ENCODE measurements around the gene CDC42SE1.

Gene CDC42SE1

DNA sequence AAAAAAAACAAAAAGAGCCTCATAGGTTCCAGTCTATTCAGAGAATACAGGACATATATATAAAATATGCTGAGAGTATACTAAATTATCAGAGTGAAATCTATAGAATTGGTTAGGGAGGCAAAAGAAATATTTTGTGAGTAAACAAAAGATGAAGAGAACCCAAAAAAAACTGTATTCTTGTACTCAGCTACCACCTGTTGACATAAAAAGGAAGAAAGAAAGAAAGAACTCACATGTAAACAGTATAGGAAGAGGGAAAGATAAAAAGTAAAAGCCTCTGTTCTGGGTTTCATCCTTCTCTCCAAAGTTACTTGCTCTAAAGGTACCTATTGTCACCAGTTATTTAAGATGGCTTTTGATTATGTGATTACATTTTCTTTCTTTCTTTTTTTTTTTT is 33.0 kb downstream of the CDC42SE1 start:
- H3K27ac ChIP-seq (ENCODE audit: low read length), result no peak overlapping the region

DNA sequence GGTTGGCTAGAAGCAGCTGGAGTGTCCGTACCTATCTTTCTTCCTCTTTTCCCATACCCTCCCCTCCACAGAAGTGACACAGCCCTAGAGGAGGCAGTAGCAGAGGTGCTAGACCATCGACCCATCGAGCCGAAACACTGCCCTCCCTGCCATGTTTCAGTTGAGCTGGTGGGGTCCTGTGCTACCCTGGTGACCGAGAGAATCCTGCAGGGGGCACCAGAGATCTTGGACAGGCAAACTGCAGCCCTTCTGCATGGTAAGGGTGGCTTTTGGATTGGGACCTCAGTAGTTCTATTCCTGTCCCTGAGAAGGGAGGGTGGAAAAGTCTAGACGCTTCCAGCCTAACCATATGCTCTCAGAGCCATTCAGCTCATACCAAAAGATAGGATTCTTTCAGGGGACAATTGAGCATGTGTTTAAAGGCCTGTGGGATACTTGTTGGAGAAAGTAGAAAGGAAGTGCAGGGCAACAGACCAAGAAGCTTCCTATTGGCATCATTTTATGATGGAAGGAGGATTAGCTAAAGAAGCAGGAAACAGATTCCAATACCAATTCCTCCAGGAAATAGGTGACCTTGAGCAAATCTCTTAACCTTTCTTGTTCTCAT is 34.8 kb downstream of the CDC42SE1 start:
- Histone ChIP-seq H3K9ac (ENCODE audit: low read depth, low read length) (no peak overlapping the region), H3K4me1 (ENCODE audit: insufficient read depth, low read length) (no peaks in the 10 kb centered on the region), H3K36me3 (ENCODE audit: insufficient read depth, low read depth, low read length) (peaks cover 38% of the 10 kb centered on the region), H3K27ac (ENCODE audit: low read length) (no peak overlapping the region), H3K4me3 (ENCODE audit: low read length) (no peak overlapping the region), H3K9me3 (ENCODE audit: insufficient read depth, low read depth, low read length) (no peaks in the 10 kb centered on the region), H3K27me3 (ENCODE audit: insufficient read depth, low read length) (no peaks in the 10 kb centered on the region)

More for the DNA sequence above, 33.0 kb downstream of the CDC42SE1 start:
- no peaks in the 10 kb centered on the region for H3K9me3 ChIP-seq (ENCODE audit: insufficient read depth, low read depth, low read length)
- H3K9ac ChIP-seq (ENCODE audit: low read depth, low read length), result no peak overlapping the region
- no peak overlapping the region for H3K4me3 ChIP-seq (ENCODE audit: low read length)
- H3K36me3 ChIP-seq (ENCODE audit: insufficient read depth, low read depth, low read length), result peaks cover 45% of the 10 kb centered on the region
- no peaks in the 10 kb centered on the region for H3K4me1 ChIP-seq (ENCODE audit: insufficient read depth, low read length)
- H3K27me3 ChIP-seq (ENCODE audit: insufficient read depth, low read length), result no peaks in the 10 kb centered on the region

DNA sequence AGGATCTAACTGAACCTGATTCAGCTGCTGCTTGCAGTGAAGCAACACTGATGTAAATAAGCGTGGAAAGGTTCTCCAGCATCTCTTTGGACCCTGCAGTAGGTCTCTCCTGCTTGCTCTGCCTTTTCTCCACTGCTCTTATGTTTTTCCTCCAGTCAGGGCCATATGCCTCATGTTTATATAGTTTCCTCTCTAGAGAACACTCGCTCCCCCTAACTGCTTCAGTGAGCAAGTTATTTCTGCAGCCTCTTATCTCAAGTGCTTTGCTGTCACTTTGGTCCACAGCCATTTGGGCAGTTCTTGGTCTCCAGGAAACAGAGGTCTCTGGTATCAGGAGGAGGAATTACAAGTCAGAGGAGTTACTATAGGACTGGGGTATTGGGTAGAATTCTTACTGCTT is 45.9 kb downstream of the CDC42SE1 start:
- H3K27ac ChIP-seq (ENCODE audit: low read length), result no peak overlapping the region
- H3K36me3 ChIP-seq (ENCODE audit: insufficient read depth, low read depth, low read length), result peaks cover 13% of the 10 kb centered on the region
- no peak overlapping the region for H3K4me3 ChIP-seq (ENCODE audit: low read length)
- peaks cover 5% of the 10 kb centered on the region; the same call in 1 of the 2 replicates for H3K4me1 ChIP-seq (ENCODE audit: insufficient read depth, low read length)
- H3K9ac ChIP-seq (ENCODE audit: low read depth, low read length), result no peak overlapping the region
- no peaks in the 10 kb centered on the region for H3K9me3 ChIP-seq (ENCODE audit: insufficient read depth, low read depth, low read length)
- no peaks in the 10 kb centered on the region for H3K27me3 ChIP-seq (ENCODE audit: insufficient read depth, low read length)

DNA sequence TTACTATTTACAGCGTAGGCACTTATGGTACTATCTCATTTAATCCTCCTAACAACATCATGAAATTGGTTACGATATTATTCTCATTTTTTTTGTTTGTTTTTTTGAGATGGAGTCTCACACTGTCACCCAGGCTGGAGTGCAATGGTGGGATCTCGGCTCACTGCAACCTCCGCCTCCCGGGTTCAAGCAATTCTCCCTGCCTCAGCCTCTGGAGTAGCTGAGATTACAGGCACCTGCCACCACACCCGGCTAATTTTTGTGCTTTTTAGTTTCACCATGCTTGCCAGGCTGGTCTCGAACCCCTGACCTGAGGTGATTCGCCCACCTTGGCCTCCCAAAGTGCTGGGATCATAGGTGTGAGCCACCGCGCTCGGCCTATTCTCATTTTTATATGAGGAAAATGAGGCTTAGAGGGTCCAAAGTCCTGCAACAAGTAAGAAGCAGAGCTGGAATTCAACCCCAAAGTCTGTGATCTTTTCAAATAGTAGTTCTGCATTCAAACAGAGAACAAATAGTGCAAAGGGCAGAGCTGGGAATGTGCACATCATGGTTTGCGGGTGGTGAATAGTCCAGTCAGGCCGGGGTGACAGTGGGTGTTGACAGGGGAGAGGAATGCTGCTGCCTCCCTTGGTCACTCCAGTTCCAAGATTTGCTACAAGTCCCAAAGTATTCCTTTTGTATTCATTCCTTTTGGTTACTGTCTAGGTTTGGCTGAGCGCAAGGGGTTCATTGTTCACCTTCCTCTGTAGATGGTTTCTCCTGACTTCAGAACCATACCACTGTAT is 46.5 kb downstream of the CDC42SE1 start:
- Histone ChIP-seq H3K27ac (ENCODE audit: low read length) (no peak overlapping the region), H3K9ac (ENCODE audit: low read depth, low read length) (no peak overlapping the region), H3K4me3 (ENCODE audit: low read length) (no peak overlapping the region), H3K36me3 (ENCODE audit: insufficient read depth, low read depth, low read length) (peaks cover 7% of the 10 kb centered on the region; the same call in 1 of the 2 replicates), H3K9me3 (ENCODE audit: insufficient read depth, low read depth, low read length) (no peaks in the 10 kb centered on the region), H3K27me3 (ENCODE audit: insufficient read depth, low read length) (no peaks in the 10 kb centered on the region), H3K4me1 (ENCODE audit: insufficient read depth, low read length) (peaks cover 7% of the 10 kb centered on the region; the same call in 1 of the 2 replicates)

DNA sequence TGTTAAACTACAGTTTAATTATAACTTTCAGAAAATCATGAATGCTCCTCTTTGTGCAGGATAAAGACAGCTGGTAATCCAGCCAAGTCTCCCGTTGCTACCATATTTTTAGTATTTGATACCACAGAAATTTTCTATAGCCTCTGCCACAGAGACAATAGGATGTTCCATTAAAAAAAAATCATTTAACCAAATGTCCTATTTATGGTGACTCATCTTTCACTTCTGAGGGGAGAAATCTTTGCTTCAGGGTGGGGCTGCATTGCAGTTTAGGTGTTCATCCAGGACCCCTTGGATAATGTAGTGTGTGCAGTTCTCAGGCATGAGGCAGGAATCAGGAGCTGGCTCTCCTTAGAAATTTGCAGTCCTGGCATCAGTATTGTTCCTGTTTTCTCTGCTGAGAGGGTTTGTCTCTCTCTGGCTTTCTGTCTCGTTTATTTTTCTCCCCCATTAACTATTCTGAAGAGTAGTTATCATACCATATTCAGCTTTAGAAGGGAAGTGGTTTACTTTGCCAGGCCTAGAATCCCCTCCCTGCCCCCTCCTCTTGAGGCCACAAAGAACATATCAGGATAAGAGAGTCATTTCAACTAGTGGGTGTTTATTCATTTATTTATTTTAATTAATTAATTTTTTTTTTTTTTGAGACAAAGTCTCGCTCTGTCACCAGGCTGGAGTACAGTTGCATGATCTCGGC is 48.1 kb downstream of the CDC42SE1 start:
- Histone ChIP-seq H3K4me3 (ENCODE audit: low read length) (no peak overlapping the region), H3K27me3 (ENCODE audit: insufficient read depth, low read length) (no peaks in the 10 kb centered on the region), H3K4me1 (ENCODE audit: insufficient read depth, low read length) (peaks cover 12% of the 10 kb centered on the region; the same call in 1 of the 2 replicates), H3K27ac (ENCODE audit: low read length) (no peak overlapping the region), H3K9ac (ENCODE audit: low read depth, low read length) (no peak overlapping the region), H3K36me3 (ENCODE audit: insufficient read depth, low read depth, low read length) (0 out of 2 replicates have a peak, but pooled peaks cover 4% of the 10 kb centered on the region), H3K9me3 (ENCODE audit: insufficient read depth, low read depth, low read length) (no peaks in the 10 kb centered on the region)

DNA sequence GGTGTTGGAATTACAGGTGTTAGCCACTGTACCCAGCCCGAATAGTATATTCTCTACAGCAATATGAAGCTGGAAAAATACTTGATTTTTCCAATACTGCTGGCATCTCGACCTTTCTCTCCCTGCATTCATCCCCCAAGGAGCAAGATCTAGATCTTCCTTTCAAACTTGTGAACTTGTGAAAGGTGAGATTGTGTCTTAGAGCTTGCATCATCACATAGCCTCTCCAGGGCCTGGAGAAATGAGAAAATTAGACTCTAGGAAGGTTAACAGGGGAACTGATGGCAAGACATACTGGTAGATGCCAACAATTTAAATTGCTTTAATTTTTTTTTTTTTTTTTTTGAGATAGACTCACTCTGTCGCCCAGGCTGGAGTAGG is 49.1 kb downstream of the CDC42SE1 start:
- Histone ChIP-seq H3K4me1 (ENCODE audit: insufficient read depth, low read length) (peaks cover 20% of the 10 kb centered on the region), H3K36me3 (ENCODE audit: insufficient read depth, low read depth, low read length) (0 out of 2 replicates have a peak, but pooled peaks cover 4% of the 10 kb centered on the region)

DNA sequence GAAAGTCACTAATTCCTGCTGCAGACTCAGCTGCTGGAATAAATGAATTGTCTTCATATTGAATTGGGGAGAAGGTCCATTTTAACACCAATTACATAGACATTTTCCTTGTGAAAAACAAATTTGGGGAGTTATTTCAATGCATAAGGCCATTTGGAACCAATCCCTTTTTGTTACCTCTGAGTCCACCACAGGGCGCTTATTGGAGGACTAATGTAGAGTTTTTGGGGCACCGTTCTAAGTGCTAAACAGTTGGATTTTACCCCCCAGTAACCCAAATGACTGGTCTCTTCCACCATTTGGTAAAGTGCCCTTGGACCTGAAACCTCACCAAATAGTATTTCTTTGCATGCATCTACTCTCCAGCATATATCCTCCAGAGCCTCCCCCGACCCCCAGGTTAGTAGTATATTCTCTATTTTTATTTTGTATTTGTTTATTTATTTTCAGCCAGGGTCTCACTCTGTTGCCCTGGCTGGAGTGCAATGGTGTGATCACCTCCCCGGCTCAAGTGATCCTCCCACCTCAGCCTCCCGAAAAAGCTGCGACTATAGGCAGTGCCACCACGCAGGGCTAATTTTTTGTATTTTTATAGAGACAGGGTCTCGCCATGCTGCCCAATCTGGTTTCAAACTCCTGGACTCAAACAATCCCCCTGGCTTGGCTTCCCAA is 49.6 kb downstream of the CDC42SE1 start:
- Histone ChIP-seq H3K27me3 (ENCODE audit: insufficient read depth, low read length) (no peaks in the 10 kb centered on the region), H3K9ac (ENCODE audit: low read depth, low read length) (peak overlapping the region; percentile 88; the same call in 1 of the 2 replicates), H3K27ac (ENCODE audit: low read length) (no peak overlapping the region), H3K4me1 (ENCODE audit: insufficient read depth, low read length) (peaks cover 20% of the 10 kb centered on the region), H3K36me3 (ENCODE audit: insufficient read depth, low read depth, low read length) (0 out of 2 replicates have a peak, but pooled peaks cover 4% of the 10 kb centered on the region), H3K4me3 (ENCODE audit: low read length) (peak overlapping the region; percentile 92; the same call in 1 of the 2 replicates), H3K9me3 (ENCODE audit: insufficient read depth, low read depth, low read length) (no peaks in the 10 kb centered on the region)

More for the DNA sequence above, 49.1 kb downstream of the CDC42SE1 start:
- no peak overlapping the region for H3K9ac ChIP-seq (ENCODE audit: low read depth, low read length)
- no peaks in the 10 kb centered on the region for H3K27me3 ChIP-seq (ENCODE audit: insufficient read depth, low read length)
- H3K27ac ChIP-seq (ENCODE audit: low read length), result no peak overlapping the region
- H3K9me3 ChIP-seq (ENCODE audit: insufficient read depth, low read depth, low read length), result no peaks in the 10 kb centered on the region
- no peak overlapping the region for H3K4me3 ChIP-seq (ENCODE audit: low read length)

DNA sequence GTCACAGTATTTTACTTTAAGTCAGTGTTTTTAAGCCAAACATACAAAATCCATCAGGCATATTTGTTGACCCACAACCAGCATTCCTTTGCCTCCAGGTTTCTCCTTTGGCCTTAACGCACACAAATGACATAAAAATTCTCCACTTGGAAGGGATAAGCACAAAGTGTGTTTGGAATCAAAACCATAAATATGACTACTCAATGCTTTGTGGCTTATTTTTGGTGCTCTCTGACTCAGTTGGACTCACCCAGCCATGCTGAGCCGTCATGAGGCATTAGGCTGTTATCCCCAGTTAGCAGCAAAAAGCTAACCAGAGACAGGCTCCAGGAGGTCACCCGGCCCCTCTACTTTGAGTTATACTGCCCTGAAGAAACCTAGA is 50.2 kb downstream of the CDC42SE1 start:
- H3K27ac ChIP-seq (ENCODE audit: low read length), result no peak overlapping the region
- H3K4me1 ChIP-seq (ENCODE audit: insufficient read depth, low read length), result peaks cover 20% of the 10 kb centered on the region
- no peaks in the 10 kb centered on the region for H3K9me3 ChIP-seq (ENCODE audit: insufficient read depth, low read depth, low read length)
- peak overlapping the region; percentile 92 for H3K4me3 ChIP-seq (ENCODE audit: low read length)
- H3K36me3 ChIP-seq (ENCODE audit: insufficient read depth, low read depth, low read length), result 0 out of 2 replicates have a peak, but pooled peaks cover 4% of the 10 kb centered on the region
- no peaks in the 10 kb centered on the region for H3K27me3 ChIP-seq (ENCODE audit: insufficient read depth, low read length)
- H3K9ac ChIP-seq (ENCODE audit: low read depth, low read length), result peak overlapping the region; percentile 88

DNA sequence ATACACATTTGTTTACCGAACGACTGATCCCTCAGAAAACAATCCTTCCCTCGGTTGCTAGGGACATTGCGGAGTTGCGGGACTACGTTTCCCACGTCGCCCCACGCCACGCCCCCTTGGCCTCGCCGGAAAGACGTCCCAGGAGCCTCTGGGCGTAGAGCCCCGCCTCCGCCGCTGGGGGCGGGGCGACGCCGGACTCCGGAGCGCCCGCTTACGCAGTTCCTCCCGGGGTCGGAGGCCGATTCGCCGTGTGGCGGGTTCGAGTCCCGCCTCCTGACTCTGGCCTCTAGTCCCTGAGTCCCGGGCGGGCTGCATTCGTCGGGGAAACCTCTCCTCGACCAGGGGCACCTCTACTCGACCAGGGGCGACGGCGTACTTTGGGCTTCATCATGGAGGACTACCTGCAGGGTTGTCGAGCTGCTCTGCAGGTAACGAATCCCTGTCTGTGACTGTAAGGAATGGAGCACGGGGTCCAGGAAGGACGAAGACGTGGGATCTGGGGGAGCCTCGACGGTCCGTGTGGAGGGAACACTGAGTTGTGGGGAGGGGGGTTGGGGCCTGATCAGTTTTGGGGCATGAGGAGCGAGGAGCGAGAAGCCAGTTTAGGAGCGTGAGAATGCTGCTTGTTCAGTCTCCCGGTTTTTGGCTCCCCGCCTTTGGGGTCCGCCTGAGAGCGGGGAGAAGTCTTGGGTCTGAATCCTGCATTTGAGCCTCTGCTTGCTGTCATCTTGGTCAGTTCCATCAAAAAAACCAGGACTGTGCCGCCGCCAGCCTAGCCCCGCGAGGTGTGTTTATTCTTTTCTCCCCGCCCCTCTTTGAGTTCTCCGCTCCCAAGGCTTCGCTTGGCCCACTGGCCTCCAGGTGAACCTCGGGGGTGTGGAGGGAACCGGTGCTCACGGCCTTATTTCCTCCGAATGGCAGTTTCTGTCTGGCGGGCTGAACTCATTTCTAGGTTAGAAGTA is 50.9 kb downstream of the CDC42SE1 start, which contains the start of gene PRUNE1:
PRUNE1 (plus strand) TSS at position 206 of the 962 bp plus-strand sequence; CDS start at position 390, 184 bp downstream.
- Histone ChIP-seq H3K27me3 (ENCODE audit: insufficient read depth, low read length) (no peaks in the 10 kb centered on the region), H3K4me3 (ENCODE audit: low read length) (peak within 1 kb of the TSS; percentile 92), H3K4me1 (ENCODE audit: insufficient read depth, low read length) (peaks cover 20% of the 10 kb centered on the region), H3K9me3 (ENCODE audit: insufficient read depth, low read depth, low read length) (no peaks in the 10 kb centered on the region), H3K36me3 (ENCODE audit: insufficient read depth, low read depth, low read length) (0 out of 2 replicates have a peak, but pooled peaks cover 4% of the 10 kb centered on the region), H3K9ac (ENCODE audit: low read depth, low read length) (peak within 1 kb of the TSS; percentile 88), H3K27ac (ENCODE audit: low read length) (no peak within 1 kb of the TSS)

DNA sequence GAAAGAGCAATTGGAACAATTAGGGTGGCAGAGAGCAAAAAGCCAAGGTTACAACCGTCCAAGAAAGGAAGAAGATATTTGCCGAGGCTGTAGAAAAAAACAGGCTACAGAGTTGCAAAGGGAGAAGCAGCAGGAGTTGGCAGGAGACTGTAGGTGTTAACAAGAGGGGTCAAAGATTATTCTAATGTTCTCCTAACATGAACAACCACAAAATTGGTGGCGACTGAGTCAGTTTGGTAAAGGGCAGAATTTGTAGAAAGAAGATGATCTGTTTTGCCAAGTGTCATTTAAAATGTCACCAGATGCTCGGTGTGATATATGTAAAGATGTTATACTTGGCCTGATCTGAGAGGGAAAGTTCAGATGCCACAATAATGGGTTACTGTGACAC is 51.6 kb downstream of the CDC42SE1 start:
- Histone ChIP-seq H3K27ac (ENCODE audit: low read length) (no peak overlapping the region), H3K9ac (ENCODE audit: low read depth, low read length) (peak overlapping the region; percentile 35; the same call in 1 of the 2 replicates), H3K4me3 (ENCODE audit: low read length) (peak overlapping the region; percentile 92), H3K27me3 (ENCODE audit: insufficient read depth, low read length) (no peaks in the 10 kb centered on the region), H3K4me1 (ENCODE audit: insufficient read depth, low read length) (peaks cover 20% of the 10 kb centered on the region), H3K36me3 (ENCODE audit: insufficient read depth, low read depth, low read length) (no peaks in the 10 kb centered on the region), H3K9me3 (ENCODE audit: insufficient read depth, low read depth, low read length) (no peaks in the 10 kb centered on the region)
